ENCODE measurements around the gene AFAP1L2. TPM values are rescaled to one million over a fixed set of nuclear protein-coding genes. Genes with fewer than 3 reads are reported as not detected.

AFAP1L2 gene
- total RNA-seq, 1 experiment from 2014 or later = not detected

GRCh38 chr10:114432566-114433093 is 28.3 kb upstream of the AFAP1L2 start:
- TF ChIP-seq CTCF (conservative IDR thresholded peaks at IDR 0.05; ENCODE audit: low read depth, low read length) (no peak), EZH2 (IDR thresholded peaks at IDR 0.05; ENCODE audit: borderline replicate concordance, low read depth, low read length, poor library complexity, severe bottlenecking) (no peak)
- BruUV-seq (replicated peaks) = no TSS peak
- ChIA-PET CTCF (no interaction called here), POLR2A (ENCODE audit: low non-redundant PET) (no interaction called here)
- no peak for DNase-seq (ENCODE audit: low spot score)
- no peak overlapping the region for H3K27ac ChIP-seq (ENCODE audit: low read depth, low read length, poor library complexity, severe bottlenecking)
- H3K4me3 ChIP-seq (ENCODE audit: low read depth, low read length, poor library complexity, severe bottlenecking) = no peak overlapping the region
- H3K4me1 ChIP-seq (ENCODE audit: insufficient read depth, low read length, poor library complexity, severe bottlenecking) = no peaks in the 10 kb centered on the region
- intact Hi-C loops (cut with micrococcal nuclease; ENCODE audit: unreplicated experiment) = loop anchor here (10.0 kb wide), 1 partner anchor 128 kb away; no protein-coding TSS in a partner anchor
- no peaks in the 10 kb centered on the region for H3K27me3 ChIP-seq (replicated peaks; ENCODE audit: insufficient read depth, low read depth, low read length, poor library complexity)
- no peaks in the 10 kb centered on the region for H3K36me3 ChIP-seq (ENCODE audit: insufficient read depth, low read length, poor library complexity, severe bottlenecking)
- H3K9me3 ChIP-seq (ENCODE audit: low read depth, low read length, poor library complexity, severe bottlenecking) = no peaks in the 10 kb centered on the region

- no peaks in the 10 kb centered on the region for H3K4me1 ChIP-seq (ENCODE audit: insufficient read depth, low read length, poor library complexity, severe bottlenecking)
- POLR2A ChIA-PET (ENCODE audit: low non-redundant PET) = no interaction called here
- no peak for DNase-seq (ENCODE audit: low spot score)
- CTCF ChIA-PET = no interaction called here
- BruUV-seq (replicated peaks) = no TSS peak
- no peak overlapping the region for H3K4me3 ChIP-seq (ENCODE audit: low read depth, low read length, poor library complexity, severe bottlenecking)
- H3K27ac ChIP-seq (ENCODE audit: low read depth, low read length, poor library complexity, severe bottlenecking) = no peak overlapping the region
- intact Hi-C loops (cut with micrococcal nuclease; ENCODE audit: unreplicated experiment) = loop anchor here (10.0 kb wide), 1 partner anchor 127 kb away; no protein-coding TSS in a partner anchor
- TF ChIP-seq EZH2 (IDR thresholded peaks at IDR 0.05; ENCODE audit: borderline replicate concordance, low read depth, low read length, poor library complexity, severe bottlenecking) = no peak
- no peak for TF ChIP-seq CTCF (conservative IDR thresholded peaks at IDR 0.05; ENCODE audit: low read depth, low read length)
- H3K9me3 ChIP-seq (ENCODE audit: low read depth, low read length, poor library complexity, severe bottlenecking) = no peaks in the 10 kb centered on the region
- no peaks in the 10 kb centered on the region for H3K27me3 ChIP-seq (replicated peaks; ENCODE audit: insufficient read depth, low read depth, low read length, poor library complexity)
- no peaks in the 10 kb centered on the region for H3K36me3 ChIP-seq (ENCODE audit: insufficient read depth, low read length, poor library complexity, severe bottlenecking)
Observed at GRCh38 chr10:114431414-114432135, 27.3 kb upstream of the AFAP1L2 start.

GRCh38 chr10:114430688-114431413 is 26.5 kb upstream of the AFAP1L2 start:
- ChIA-PET CTCF (no interaction called here), POLR2A (ENCODE audit: low non-redundant PET) (no interaction called here)
- Histone ChIP-seq H3K4me1 (ENCODE audit: insufficient read depth, low read length, poor library complexity, severe bottlenecking) (no peaks in the 10 kb centered on the region), H3K27ac (ENCODE audit: low read depth, low read length, poor library complexity, severe bottlenecking) (no peak overlapping the region), H3K4me3 (ENCODE audit: low read depth, low read length, poor library complexity, severe bottlenecking) (no peak overlapping the region), H3K27me3 (replicated peaks; ENCODE audit: insufficient read depth, low read depth, low read length, poor library complexity) (no peaks in the 10 kb centered on the region), H3K36me3 (ENCODE audit: insufficient read depth, low read length, poor library complexity, severe bottlenecking) (no peaks in the 10 kb centered on the region), H3K9me3 (ENCODE audit: low read depth, low read length, poor library complexity, severe bottlenecking) (no peaks in the 10 kb centered on the region)
- TF ChIP-seq CTCF (conservative IDR thresholded peaks at IDR 0.05; ENCODE audit: low read depth, low read length) = no peak
- intact Hi-C loops (cut with micrococcal nuclease; ENCODE audit: unreplicated experiment) = loop anchor here (10.0 kb wide), 1 partner anchor 126 kb away; no protein-coding TSS in a partner anchor
- no TSS peak for BruUV-seq (replicated peaks)
- DNase-seq (ENCODE audit: low spot score) = no peak

All from A673 (cell line).